IMR-90 (cell line): Measurements from ENCODE around the gene BLMH.

ENCODE experiments used
- CEBPB ChIP-seq: IDR thresholded peaks from 2 replicates; pipeline ENCODE4 v1.6.1; 2012; ENCODE audit warnings: low read depth, low read length, improper control_type of control experiment
- MAFK ChIP-seq: IDR thresholded peaks from 2 replicates; pipeline ENCODE4 v1.6.1; 2012; ENCODE audit warnings: low read depth, low read length, improper control_type of control experiment
- MXI1 ChIP-seq: IDR thresholded peaks from 2 replicates; pipeline ENCODE4 v1.6.1; 2012; ENCODE audit warnings: low read depth, mild to moderate bottlenecking, low read length, moderate library complexity, borderline replicate concordance
- POLR2A ChIP-seq: IDR thresholded peaks from 2 replicates; pipeline ENCODE4 v1.6.1; 2012; ENCODE audit warnings: mild to moderate bottlenecking, low read depth, low read length
- RAD21 ChIP-seq: IDR thresholded peaks from 2 replicates; pipeline ENCODE4 v1.6.1; 2012; ENCODE audit warnings: low read length, improper control_type of control experiment
- SMC3 ChIP-seq: fragments of 150-350 bp; IDR thresholded peaks from 2 replicates; pipeline ENCODE4 v1.6.1; 2016; ENCODE audit warnings: low read depth, mild to moderate bottlenecking, antibody characterized with exemption, low read length, moderate library complexity
- TF ChIP-seq, protein P1 (sequence below): conservative IDR thresholded peaks from 2 replicates; pipeline ENCODE4 v1.5.1; 2012; ENCODE audit warnings: mild to moderate bottlenecking, low read depth, low read length, improper control_type of control experiment

DNA sequence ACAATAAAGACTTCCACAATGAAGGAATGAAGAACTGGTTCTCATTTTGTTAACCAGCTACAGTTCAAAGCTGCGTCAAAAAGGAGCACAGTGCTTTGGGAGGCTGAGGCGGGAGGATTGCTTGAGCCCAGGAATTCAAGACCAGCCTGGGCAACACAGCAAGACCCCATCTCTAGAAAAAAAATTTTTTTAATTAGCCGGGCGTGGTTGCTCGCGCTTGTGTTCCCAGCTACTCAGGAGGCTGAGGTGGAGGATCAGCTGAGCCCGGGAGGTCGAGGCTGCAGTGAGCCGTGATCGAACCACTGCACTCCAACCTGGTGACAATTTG, 55.5 kb downstream of the BLMH start:
- TF ChIP-seq MAFK = no peak
- TF ChIP-seq POLR2A = no peak
- no peak for TF ChIP-seq SMC3
- TF ChIP-seq, protein P1, sequence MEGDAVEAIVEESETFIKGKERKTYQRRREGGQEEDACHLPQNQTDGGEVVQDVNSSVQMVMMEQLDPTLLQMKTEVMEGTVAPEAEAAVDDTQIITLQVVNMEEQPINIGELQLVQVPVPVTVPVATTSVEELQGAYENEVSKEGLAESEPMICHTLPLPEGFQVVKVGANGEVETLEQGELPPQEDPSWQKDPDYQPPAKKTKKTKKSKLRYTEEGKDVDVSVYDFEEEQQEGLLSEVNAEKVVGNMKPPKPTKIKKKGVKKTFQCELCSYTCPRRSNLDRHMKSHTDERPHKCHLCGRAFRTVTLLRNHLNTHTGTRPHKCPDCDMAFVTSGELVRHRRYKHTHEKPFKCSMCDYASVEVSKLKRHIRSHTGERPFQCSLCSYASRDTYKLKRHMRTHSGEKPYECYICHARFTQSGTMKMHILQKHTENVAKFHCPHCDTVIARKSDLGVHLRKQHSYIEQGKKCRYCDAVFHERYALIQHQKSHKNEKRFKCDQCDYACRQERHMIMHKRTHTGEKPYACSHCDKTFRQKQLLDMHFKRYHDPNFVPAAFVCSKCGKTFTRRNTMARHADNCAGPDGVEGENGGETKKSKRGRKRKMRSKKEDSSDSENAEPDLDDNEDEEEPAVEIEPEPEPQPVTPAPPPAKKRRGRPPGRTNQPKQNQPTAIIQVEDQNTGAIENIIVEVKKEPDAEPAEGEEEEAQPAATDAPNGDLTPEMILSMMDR = no peak
- no peak for TF ChIP-seq RAD21
- no peak for TF ChIP-seq MXI1
- TF ChIP-seq CEBPB = no peak
